Adipocyte (in vitro differentiated cells): Measurements from ENCODE around the gene GABRG3.

Experiments used
- DNase-seq: peaks from one replicate; pipeline ENCODE4 v3.0.0-alpha.2; 2015; ENCODE audit warnings: low read depth
- H3K27me3 ChIP-seq: replicated peaks from 2 replicates; pipeline ENCODE4 v1.7.0; 2013; ENCODE audit warnings: mild to moderate bottlenecking, low read length, moderate library complexity; ENCODE audit not compliant: control insufficient read depth, insufficient read depth
- H3K36me3 ChIP-seq: 2 replicates; pipeline ENCODE4 v1.7.0; 2013; ENCODE audit warnings: low read length, mild to moderate bottlenecking, moderate library complexity; ENCODE audit not compliant: control insufficient read depth, insufficient read depth, severe bottlenecking
- H3K4me1 ChIP-seq: 2 replicates; pipeline ENCODE4 v1.7.0; 2013; ENCODE audit warnings: mild to moderate bottlenecking, low read length, moderate library complexity; ENCODE audit not compliant: control insufficient read depth, insufficient read depth
- H3K4me3 ChIP-seq: 2 replicates; pipeline ENCODE4 v1.7.0; 2013; ENCODE audit warnings: mild to moderate bottlenecking, low read length, moderate library complexity
- H3K9ac ChIP-seq: 2 replicates; pipeline ENCODE4 v1.7.0; 2013; ENCODE audit warnings: mild to moderate bottlenecking, low read length, moderate library complexity
- H3K9me3 ChIP-seq: 2 replicates; pipeline ENCODE4 v1.7.0; 2013; ENCODE audit warnings: mild to moderate bottlenecking, low read length, moderate library complexity; ENCODE audit not compliant: control insufficient read depth

Gene GABRG3

DNA sequence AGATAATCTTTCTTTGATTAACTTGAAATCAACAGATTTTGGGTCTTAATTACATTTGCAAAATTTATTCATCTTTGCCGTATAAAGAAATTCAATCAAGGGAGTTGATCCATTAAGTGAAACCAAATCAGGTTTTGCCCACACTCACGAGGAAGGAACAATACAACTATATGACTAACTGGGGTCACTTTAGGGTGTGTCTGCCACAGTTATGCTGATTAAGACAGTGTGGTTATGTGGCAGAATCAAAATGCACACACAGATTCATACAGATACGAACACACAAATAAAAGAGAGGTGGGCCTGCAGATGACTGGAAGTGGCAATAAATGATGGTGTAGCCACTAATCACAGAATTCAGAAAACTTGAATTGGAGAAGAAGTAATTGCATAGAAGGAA is 543.5 kb downstream of the GABRG3 start:
- H3K9ac ChIP-seq: no peak overlapping the region
- H3K4me1 ChIP-seq: no peaks in the 10 kb centered on the region
- H3K9me3 ChIP-seq: peaks cover 3% of the 10 kb centered on the region
- H3K27me3 ChIP-seq: no peaks in the 10 kb centered on the region
- no peaks in the 10 kb centered on the region for H3K36me3 ChIP-seq
- DNase-seq: no peak
- H3K4me3 ChIP-seq: no peak overlapping the region

- Histone ChIP-seq H3K4me1 (no peaks in the 10 kb centered on the region), H3K4me3 (no peak overlapping the region), H3K27me3 (no peaks in the 10 kb centered on the region), H3K36me3 (no peaks in the 10 kb centered on the region), H3K9me3 (peaks cover 12% of the 10 kb centered on the region), H3K9ac (no peak overlapping the region)
- DNase-seq: no peak
Observed at GRCh38 chr15:27527490-27528067, 556.6 kb downstream of the GABRG3 start.

DNA sequence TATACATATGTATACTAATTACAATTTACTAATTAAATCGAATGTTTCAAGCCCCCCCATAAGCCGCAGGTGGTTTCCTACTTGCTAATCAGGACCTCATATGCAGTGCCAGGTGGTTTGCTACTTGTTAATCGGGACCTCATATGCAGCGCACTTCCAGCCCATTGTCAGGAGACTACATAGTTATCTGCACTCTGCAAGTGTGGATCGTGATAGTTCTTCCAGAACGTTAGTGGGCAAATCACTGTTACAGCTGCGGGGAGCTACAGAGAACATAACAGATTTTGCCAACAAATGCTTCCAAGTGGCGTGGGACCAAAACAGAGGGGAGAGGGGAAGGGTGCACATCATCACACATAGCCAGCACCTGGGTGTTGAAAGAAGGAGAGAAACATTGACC is 558.4 kb downstream of the GABRG3 start:
- Histone ChIP-seq H3K4me1 (no peaks in the 10 kb centered on the region), H3K27me3 (no peaks in the 10 kb centered on the region), H3K9me3 (peaks cover 6% of the 10 kb centered on the region), H3K36me3 (no peaks in the 10 kb centered on the region), H3K9ac (no peak overlapping the region), H3K4me3 (no peak overlapping the region)
- no peak for DNase-seq

DNA sequence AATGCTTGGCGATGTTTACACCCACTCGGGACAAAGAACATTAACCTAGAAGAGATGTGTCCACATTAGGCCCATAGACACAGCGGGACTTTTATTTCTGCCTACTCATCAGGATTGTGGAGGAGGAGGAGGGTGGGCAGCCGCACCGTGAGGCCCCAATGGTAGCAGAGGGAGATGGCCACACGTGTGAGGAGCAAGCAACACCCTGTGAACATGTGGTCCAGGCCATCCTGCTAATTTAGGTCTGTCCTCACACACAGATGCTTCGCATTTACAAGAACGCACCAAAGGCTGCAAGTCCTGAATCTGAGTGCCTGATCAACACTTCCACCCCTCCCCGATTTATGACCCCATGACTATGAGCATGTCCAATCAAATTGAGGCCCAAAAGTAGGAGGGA is 560.0 kb downstream of the GABRG3 start:
- DNase-seq: no peak
- Histone ChIP-seq H3K9me3 (no peaks in the 10 kb centered on the region), H3K4me3 (no peak overlapping the region), H3K4me1 (no peaks in the 10 kb centered on the region), H3K9ac (no peak overlapping the region), H3K36me3 (no peaks in the 10 kb centered on the region), H3K27me3 (no peaks in the 10 kb centered on the region)

DNA sequence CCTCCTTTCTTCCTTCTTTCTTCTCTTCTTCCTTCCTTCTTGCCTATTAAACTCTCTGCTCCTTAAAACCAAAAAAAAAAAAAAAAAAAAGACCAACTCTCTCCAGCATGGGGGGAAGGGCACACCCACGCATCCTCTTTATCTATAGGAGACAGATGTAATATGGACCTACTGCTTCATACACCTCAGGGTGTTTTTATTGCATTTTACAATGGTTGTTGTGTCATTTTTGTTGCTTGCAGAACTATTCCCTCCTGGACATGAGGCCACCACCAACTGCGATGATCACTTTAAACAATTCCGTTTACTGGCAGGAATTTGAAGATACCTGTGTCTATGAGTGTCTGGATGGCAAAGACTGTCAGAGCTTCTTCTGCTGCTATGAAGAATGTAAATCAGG is 561.4 kb downstream of the GABRG3 start:
- no peaks in the 10 kb centered on the region for H3K27me3 ChIP-seq
- H3K4me3 ChIP-seq: no peak overlapping the region
- H3K4me1 ChIP-seq: no peaks in the 10 kb centered on the region
- no peaks in the 10 kb centered on the region for H3K36me3 ChIP-seq
- no peak overlapping the region for H3K9ac ChIP-seq
- no peak for DNase-seq
- peaks cover 3% of the 10 kb centered on the region for H3K9me3 ChIP-seq

- H3K4me1 ChIP-seq: no peaks in the 10 kb centered on the region
- no peak overlapping the region for H3K4me3 ChIP-seq
- H3K9ac ChIP-seq: no peak overlapping the region
- no peaks in the 10 kb centered on the region for H3K27me3 ChIP-seq
- H3K9me3 ChIP-seq: peaks cover 3% of the 10 kb centered on the region
- DNase-seq: no peak
- no peaks in the 10 kb centered on the region for H3K36me3 ChIP-seq
Observed at GRCh38 chr15:27535445-27536129, 564.6 kb downstream of the GABRG3 start.

DNA sequence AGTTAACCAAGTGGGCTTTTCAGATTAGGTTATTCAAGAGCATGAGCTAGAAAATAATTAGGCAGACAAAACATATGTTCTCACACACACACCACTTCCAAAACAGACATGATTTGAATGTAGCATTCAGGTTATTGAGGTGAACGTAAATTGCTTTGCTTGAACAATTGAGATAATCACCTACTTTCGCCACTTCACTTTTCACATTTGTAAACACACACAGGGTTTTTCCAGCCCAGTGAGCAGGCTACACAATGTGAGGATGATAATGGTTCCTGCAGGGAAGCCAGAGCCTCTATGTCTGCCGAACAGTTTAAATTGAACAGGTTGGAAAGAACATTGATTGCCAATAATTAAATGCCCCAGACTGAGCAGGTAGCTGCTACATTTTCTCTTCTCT is 567.3 kb downstream of the GABRG3 start:
- no peaks in the 10 kb centered on the region for H3K27me3 ChIP-seq
- H3K9ac ChIP-seq: no peak overlapping the region
- H3K4me1 ChIP-seq: no peaks in the 10 kb centered on the region
- no peak for DNase-seq
- H3K36me3 ChIP-seq: no peaks in the 10 kb centered on the region
- H3K9me3 ChIP-seq: peaks cover 3% of the 10 kb centered on the region
- H3K4me3 ChIP-seq: no peak overlapping the region

- H3K36me3 ChIP-seq: no peaks in the 10 kb centered on the region
- DNase-seq: no peak
- no peaks in the 10 kb centered on the region for H3K4me1 ChIP-seq
- H3K9me3 ChIP-seq: peaks cover 2% of the 10 kb centered on the region
- no peak overlapping the region for H3K4me3 ChIP-seq
- no peaks in the 10 kb centered on the region for H3K27me3 ChIP-seq
- no peak overlapping the region for H3K9ac ChIP-seq
Observed at GRCh38 chr15:27541581-27541980, 570.6 kb downstream of the GABRG3 start.

DNA sequence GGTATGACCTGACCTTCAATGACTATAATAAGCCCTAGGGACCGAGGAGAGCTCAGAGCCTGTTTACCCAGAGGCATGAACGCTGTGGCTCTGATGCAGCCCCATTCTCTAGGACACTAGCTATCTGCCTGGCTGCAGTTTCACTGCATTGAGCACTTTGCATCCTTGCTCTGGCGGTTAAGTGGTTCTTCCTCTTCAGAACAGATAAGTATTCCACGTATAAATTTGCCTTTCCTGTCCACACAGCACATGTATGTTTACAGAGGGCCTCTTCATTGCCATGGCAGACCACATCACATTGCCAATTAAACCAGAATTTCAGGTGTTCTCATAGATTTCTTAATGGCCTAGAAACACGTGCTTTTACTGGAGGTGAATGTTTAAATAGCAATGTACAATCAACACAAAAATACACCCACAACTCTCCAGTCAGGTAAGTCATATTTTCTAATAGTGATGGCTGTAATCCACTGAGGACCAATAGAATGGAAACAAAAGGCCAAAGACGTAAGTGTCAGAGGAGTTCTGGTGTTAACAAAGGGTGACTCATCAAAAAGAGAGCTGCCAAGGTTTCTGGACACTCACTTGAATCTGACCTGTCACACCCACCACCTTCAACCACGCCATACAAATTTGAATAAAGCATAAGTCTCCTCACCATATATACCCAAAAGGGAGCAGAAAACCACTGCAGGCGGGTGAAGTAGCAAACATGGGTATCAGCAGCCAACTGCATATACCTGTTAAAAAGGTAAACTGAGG is 574.7 kb downstream of the GABRG3 start:
- H3K4me1 ChIP-seq: no peaks in the 10 kb centered on the region
- H3K4me3 ChIP-seq: no peak overlapping the region
- no peaks in the 10 kb centered on the region for H3K36me3 ChIP-seq
- no peak overlapping the region for H3K9ac ChIP-seq
- no peaks in the 10 kb centered on the region for H3K27me3 ChIP-seq
- no peak for DNase-seq
- H3K9me3 ChIP-seq: no peaks in the 10 kb centered on the region

DNA sequence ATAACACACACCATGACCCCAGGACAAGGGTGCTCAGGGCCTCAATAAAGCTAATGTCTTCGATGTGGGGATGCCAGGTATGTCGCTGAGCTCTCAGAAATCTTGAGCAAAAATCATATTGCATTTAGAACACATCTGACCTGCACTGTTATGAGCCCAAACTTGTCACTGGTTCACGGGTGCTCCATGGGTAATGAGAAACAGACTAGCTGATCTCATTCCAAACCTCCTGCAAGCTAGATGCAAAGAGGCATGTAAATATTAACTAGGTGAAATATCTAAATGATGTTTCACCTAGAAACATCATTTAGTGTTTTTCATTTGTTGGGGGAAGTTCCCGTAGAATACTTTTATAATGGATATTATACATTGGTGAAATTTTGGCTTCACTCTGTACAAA is 578.8 kb downstream of the GABRG3 start:
- Histone ChIP-seq H3K9me3 (no peaks in the 10 kb centered on the region), H3K27me3 (no peaks in the 10 kb centered on the region), H3K4me3 (no peak overlapping the region), H3K9ac (no peak overlapping the region), H3K4me1 (no peaks in the 10 kb centered on the region), H3K36me3 (no peaks in the 10 kb centered on the region)
- DNase-seq: no peak

DNA sequence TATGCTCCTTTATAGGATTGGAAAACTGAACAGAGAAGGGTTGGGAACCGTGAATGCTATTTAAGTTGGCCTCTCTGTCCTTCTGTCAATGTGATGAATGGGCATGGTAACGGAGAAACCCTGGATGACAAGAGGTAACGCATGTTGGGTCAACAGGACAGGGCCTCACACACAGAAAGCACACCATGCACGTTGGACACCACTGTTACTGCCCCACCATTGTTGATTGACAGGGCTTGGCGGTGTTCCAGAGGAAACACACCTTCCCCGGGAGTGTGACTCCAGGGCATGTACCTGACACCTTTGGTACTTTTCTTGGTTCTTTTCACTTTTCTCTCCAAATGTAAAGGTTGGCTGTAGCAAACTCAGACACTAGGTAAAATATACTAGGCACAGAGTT is 579.7 kb downstream of the GABRG3 start:
- no peaks in the 10 kb centered on the region for H3K4me1 ChIP-seq
- no peaks in the 10 kb centered on the region for H3K9me3 ChIP-seq
- no peak overlapping the region for H3K4me3 ChIP-seq
- H3K36me3 ChIP-seq: no peaks in the 10 kb centered on the region
- H3K27me3 ChIP-seq: no peaks in the 10 kb centered on the region
- H3K9ac ChIP-seq: no peak overlapping the region
- DNase-seq: no peak
